ENCODE data around the gene TMEM39A.
A peak's percentile ranks its signal among the peaks of the same experiment; 100 is the strongest.

Gene TMEM39A

GRCh38 chr3:119427669-119428068 is 35.7 kb downstream of the TMEM39A start:
- 0 out of 2 replicates have a peak overlapping the region, but pooled peaks have one; percentile 18 for H3K4me3 ChIP-seq
- H4K20me1 ChIP-seq: no peaks in the 10 kb centered on the region
- H3K4me2 ChIP-seq: no peak overlapping the region
- peaks cover 48% of the 10 kb centered on the region for H3K36me3 ChIP-seq
- H3K27me3 ChIP-seq: no peaks in the 10 kb centered on the region
- no peak for TF ChIP-seq Cebpa-rat (IDR thresholded peaks at IDR 0.05)
- no peak overlapping the region for H3K27ac ChIP-seq
- peaks cover 66% of the 10 kb centered on the region for H3K9me3 ChIP-seq
- H3K9ac ChIP-seq: no peak overlapping the region
- no peaks in the 10 kb centered on the region for H3K4me1 ChIP-seq

- Histone ChIP-seq H3K4me1 (no peaks in the 10 kb centered on the region), H3K9me3 (no peaks in the 10 kb centered on the region), H3K4me2 (no peak overlapping the region), H3K27ac (no peak overlapping the region), H4K20me1 (no peaks in the 10 kb centered on the region), H3K4me3 (no peak overlapping the region), H3K27me3 (no peaks in the 10 kb centered on the region), H3K36me3 (no peaks in the 10 kb centered on the region), H3K9ac (no peak overlapping the region)
- TF ChIP-seq Cebpa-rat (IDR thresholded peaks at IDR 0.05): no peak
Observed at GRCh38 chr3:119420196-119420595, 43.2 kb downstream of the TMEM39A start.

- H3K4me3 ChIP-seq: no peak overlapping the region
- H3K36me3 ChIP-seq: no peaks in the 10 kb centered on the region
- no peak overlapping the region for H3K4me2 ChIP-seq
- H3K9ac ChIP-seq: no peak overlapping the region
- no peaks in the 10 kb centered on the region for H3K9me3 ChIP-seq
- H3K27ac ChIP-seq: no peak overlapping the region
- H3K27me3 ChIP-seq: no peaks in the 10 kb centered on the region
- H3K4me1 ChIP-seq: no peaks in the 10 kb centered on the region
- no peak for TF ChIP-seq Cebpa-rat (IDR thresholded peaks at IDR 0.05)
- H4K20me1 ChIP-seq: no peaks in the 10 kb centered on the region
Observed at GRCh38 chr3:119418641-119419040, 44.8 kb downstream of the TMEM39A start.

- H3K36me3 ChIP-seq: no peaks in the 10 kb centered on the region
- H3K4me1 ChIP-seq: no peaks in the 10 kb centered on the region
- no peak overlapping the region for H3K27ac ChIP-seq
- H3K9me3 ChIP-seq: no peaks in the 10 kb centered on the region
- no peak overlapping the region for H3K9ac ChIP-seq
- no peak for TF ChIP-seq Cebpa-rat (IDR thresholded peaks at IDR 0.05)
- H4K20me1 ChIP-seq: no peaks in the 10 kb centered on the region
- no peaks in the 10 kb centered on the region for H3K27me3 ChIP-seq
- H3K4me3 ChIP-seq: no peak overlapping the region
- no peak overlapping the region for H3K4me2 ChIP-seq
Observed at GRCh38 chr3:119417771-119418512, 45.5 kb downstream of the TMEM39A start.

GRCh38 chr3:119416873-119417272 is 46.5 kb downstream of the TMEM39A start:
- Histone ChIP-seq H3K4me3 (no peak overlapping the region), H3K36me3 (no peaks in the 10 kb centered on the region), H3K9me3 (no peaks in the 10 kb centered on the region), H3K4me2 (no peak overlapping the region), H4K20me1 (no peaks in the 10 kb centered on the region), H3K27me3 (no peaks in the 10 kb centered on the region), H3K27ac (no peak overlapping the region), H3K9ac (no peak overlapping the region), H3K4me1 (no peaks in the 10 kb centered on the region)
- TF ChIP-seq Cebpa-rat (IDR thresholded peaks at IDR 0.05): no peak

GRCh38 chr3:119413603-119414280 is 49.7 kb downstream of the TMEM39A start:
- Histone ChIP-seq H3K27ac (no peak overlapping the region), H3K4me3 (no peak overlapping the region), H3K9me3 (no peaks in the 10 kb centered on the region), H4K20me1 (no peaks in the 10 kb centered on the region), H3K4me1 (no peaks in the 10 kb centered on the region), H3K27me3 (no peaks in the 10 kb centered on the region), H3K36me3 (no peaks in the 10 kb centered on the region), H3K9ac (no peak overlapping the region), H3K4me2 (no peak overlapping the region)
- no peak for TF ChIP-seq Cebpa-rat (IDR thresholded peaks at IDR 0.05)

GRCh38 chr3:119409844-119410243 is 53.6 kb downstream of the TMEM39A start:
- Histone ChIP-seq H3K4me2 (no peak overlapping the region), H3K9ac (no peak overlapping the region), H4K20me1 (no peaks in the 10 kb centered on the region), H3K36me3 (no peaks in the 10 kb centered on the region), H3K27ac (no peak overlapping the region), H3K27me3 (no peaks in the 10 kb centered on the region), H3K4me3 (no peak overlapping the region), H3K4me1 (no peaks in the 10 kb centered on the region), H3K9me3 (no peaks in the 10 kb centered on the region)
- TF ChIP-seq Cebpa-rat (IDR thresholded peaks at IDR 0.05): no peak

GRCh38 chr3:119408243-119408950 is 55.0 kb downstream of the TMEM39A start:
- Histone ChIP-seq H3K27me3 (no peaks in the 10 kb centered on the region), H4K20me1 (no peaks in the 10 kb centered on the region), H3K4me1 (no peaks in the 10 kb centered on the region), H3K9ac (no peak overlapping the region), H3K9me3 (no peaks in the 10 kb centered on the region), H3K4me3 (no peak overlapping the region), H3K27ac (no peak overlapping the region), H3K4me2 (no peak overlapping the region), H3K36me3 (no peaks in the 10 kb centered on the region)
- no peak for TF ChIP-seq Cebpa-rat (IDR thresholded peaks at IDR 0.05)

GRCh38 chr3:119405315-119405714 is 58.1 kb downstream of the TMEM39A start:
- H3K4me1 ChIP-seq: no peaks in the 10 kb centered on the region
- no peaks in the 10 kb centered on the region for H4K20me1 ChIP-seq
- H3K36me3 ChIP-seq: no peaks in the 10 kb centered on the region
- H3K9ac ChIP-seq: no peak overlapping the region
- no peak overlapping the region for H3K4me2 ChIP-seq
- no peak for TF ChIP-seq Cebpa-rat (IDR thresholded peaks at IDR 0.05)
- no peak overlapping the region for H3K4me3 ChIP-seq
- H3K27ac ChIP-seq: no peak overlapping the region
- no peaks in the 10 kb centered on the region for H3K27me3 ChIP-seq
- H3K9me3 ChIP-seq: no peaks in the 10 kb centered on the region

- no peak overlapping the region for H3K4me3 ChIP-seq
- H3K4me2 ChIP-seq: no peak overlapping the region
- H4K20me1 ChIP-seq: no peaks in the 10 kb centered on the region
- H3K36me3 ChIP-seq: no peaks in the 10 kb centered on the region
- H3K27me3 ChIP-seq: no peaks in the 10 kb centered on the region
- H3K27ac ChIP-seq: no peak overlapping the region
- H3K9ac ChIP-seq: no peak overlapping the region
- H3K4me1 ChIP-seq: no peaks in the 10 kb centered on the region
- no peak for TF ChIP-seq Cebpa-rat (IDR thresholded peaks at IDR 0.05)
- no peaks in the 10 kb centered on the region for H3K9me3 ChIP-seq
Observed at GRCh38 chr3:119403201-119403600, 60.2 kb downstream of the TMEM39A start.

All from BLaER1 (cell line).